SU-DHL-6 (cell line): ENCODE measurements around the gene NDUFA8.

Experiments used
- CTCF ChIP-seq: fragments of 200-600 bp; sonication (generic); IDR thresholded peaks from one replicate; pipeline ENCODE4 v1.5.1; 2017; ENCODE audit warnings: antibody characterized with exemption, mild to moderate bottlenecking, low read length, moderate library complexity; ENCODE audit not compliant: insufficient read depth, poor library complexity, severe bottlenecking
- EZH2phosphoT487 ChIP-seq: fragments of 200-600 bp; sonication (generic), shearing (Covaris generic); conservative IDR thresholded peaks from 2 replicates; pipeline ENCODE4 v1.6.1; 2018; ENCODE audit warnings: mild to moderate bottlenecking, antibody characterized with exemption, low read length, moderate library complexity, mixed read lengths

- TF ChIP-seq CTCF (no peak), EZH2phosphoT487 (no peak)
Observed at GRCh38 chr9:122186777-122187470, 27.3 kb upstream of the NDUFA8 start.
